NCI-H2196 treated with DMSO at 0.1 percent for 48 hours (cell line): ENCODE results near the gene AGPAT3.
"Not testable (repeated sequence)": the region's sequence is repeated elsewhere in the genome, so short reads cannot be mapped to it uniquely, and the experiment has no call there.

Source experiments
- DNase-seq: peaks from one replicate; lab custom pipeline; 2025; ENCODE audit not compliant: unreplicated experiment; lab: John Stamatoyannopoulos, UW

The AGPAT3 gene

GRCh38 chr21:43834146-43834905 is 30.7 kb upstream of the AGPAT3 start:
- no peak for DNase-seq

GRCh38 chr21:43835050-43835449 is 30.0 kb upstream of the AGPAT3 start:
- DNase-seq, result no peak

- DNase-seq, result no peak
Measured at GRCh38 chr21:43835861-43836260, 29.2 kb upstream of the AGPAT3 start.

GRCh38 chr21:43836616-43837015 is 28.4 kb upstream of the AGPAT3 start:
- no peak for DNase-seq

- no peak for DNase-seq
Measured at GRCh38 chr21:43840259-43840658, 24.8 kb upstream of the AGPAT3 start.

GRCh38 chr21:43842742-43843141 is 22.3 kb upstream of the AGPAT3 start:
- DNase-seq, result no peak

GRCh38 chr21:43844906-43845305 is 20.1 kb upstream of the AGPAT3 start:
- DNase-seq, result not testable (repeated sequence)

GRCh38 chr21:43845386-43845785 is 19.6 kb upstream of the AGPAT3 start:
- no peak for DNase-seq

- no peak for DNase-seq
Measured at GRCh38 chr21:43846430-43846829, 18.6 kb upstream of the AGPAT3 start.

- DNase-seq, result no peak
Measured at GRCh38 chr21:43847301-43847700, 17.7 kb upstream of the AGPAT3 start.

GRCh38 chr21:43848771-43849170 is 16.3 kb upstream of the AGPAT3 start:
- no peak for DNase-seq

- DNase-seq, result no peak
Measured at GRCh38 chr21:43849532-43850299, 15.3 kb upstream of the AGPAT3 start.

GRCh38 chr21:43850728-43851295 is 14.2 kb upstream of the AGPAT3 start:
- no peak for DNase-seq

GRCh38 chr21:43851593-43851992 is 13.4 kb upstream of the AGPAT3 start:
- DNase-seq, result no peak

- DNase-seq, result no peak
Measured at GRCh38 chr21:43853851-43854772, 10.9 kb upstream of the AGPAT3 start.

GRCh38 chr21:43854773-43855633 is 10.0 kb upstream of the AGPAT3 start:
- DNase-seq, result no peak

- DNase-seq, result no peak
Measured at GRCh38 chr21:43855955-43856354, 9.1 kb upstream of the AGPAT3 start.

GRCh38 chr21:43858806-43859648 is 6.0 kb upstream of the AGPAT3 start:
- no peak for DNase-seq

- no peak for DNase-seq
Measured at GRCh38 chr21:43859747-43860214, 5.2 kb upstream of the AGPAT3 start.
